HG03039 (cell line): ENCODE results near the gene PLEKHG3.

ENCODE experiments used
- ATAC-seq: cut with Tn5 transposase; IDR thresholded peaks from one replicate; pipeline ENCODE4 v1.9.1; 2021; ENCODE audit warnings: mild to moderate bottlenecking, moderate library complexity; ENCODE audit not compliant: unreplicated experiment

The PLEKHG3 gene

GRCh38 chr14:64725261-64725815, 21.1 kb downstream of the PLEKHG3 start:
- ATAC-seq: no peak

DNA sequence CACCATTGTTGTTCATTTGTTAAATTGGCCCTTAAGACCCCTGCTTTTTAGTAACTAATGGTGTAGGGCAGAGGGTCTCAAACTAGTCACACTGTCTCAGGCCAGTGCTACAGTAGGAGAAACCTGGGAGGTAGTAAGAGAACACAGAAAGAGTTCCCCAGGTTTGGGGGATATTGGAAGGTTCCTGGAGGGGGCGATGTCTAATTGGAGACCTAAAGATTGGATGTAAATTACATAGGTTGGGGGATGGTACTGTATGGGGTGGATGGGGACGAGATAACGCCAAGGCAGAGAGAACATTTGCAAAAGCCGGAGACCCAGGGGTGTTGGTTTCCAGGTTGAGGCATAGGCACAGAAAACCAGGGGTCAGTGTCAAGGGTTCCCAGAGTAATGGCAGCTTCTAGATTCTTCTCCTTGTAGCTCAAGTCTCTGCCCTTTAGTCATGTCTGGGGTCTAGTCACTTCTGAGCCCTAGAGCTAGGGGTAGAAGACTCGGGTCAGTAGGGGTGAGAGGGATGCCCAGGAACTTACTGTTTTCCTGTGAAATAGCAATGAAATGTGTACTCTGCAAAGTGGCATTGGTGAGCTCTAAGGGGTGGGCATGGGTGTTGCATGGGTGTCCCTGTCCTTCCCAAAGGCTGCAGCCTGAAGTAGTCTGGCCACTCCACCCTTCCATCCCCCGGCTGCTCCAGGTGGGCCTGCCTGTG, 21.8 kb downstream of the PLEKHG3 start:
- ATAC-seq: no peak

DNA sequence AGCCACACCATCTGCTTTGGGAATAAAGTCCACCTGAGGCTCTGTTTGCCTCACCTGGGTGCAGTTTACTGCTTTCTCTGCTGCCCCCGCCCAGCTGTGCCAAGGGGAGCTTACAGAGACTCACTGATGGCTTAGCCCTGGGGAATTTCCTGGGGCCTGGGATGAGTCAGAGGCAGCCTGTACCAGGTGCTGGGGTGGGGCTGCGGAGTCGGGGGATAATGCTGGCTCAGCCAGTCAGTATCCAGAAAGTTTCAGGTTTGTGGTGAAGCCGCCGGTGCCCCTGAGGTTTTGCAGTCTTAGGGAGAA, 22.3 kb downstream of the PLEKHG3 start:
- peak; percentile 51 for ATAC-seq

GRCh38 chr14:64727551-64728071, 23.4 kb downstream of the PLEKHG3 start:
- no peak for ATAC-seq

DNA sequence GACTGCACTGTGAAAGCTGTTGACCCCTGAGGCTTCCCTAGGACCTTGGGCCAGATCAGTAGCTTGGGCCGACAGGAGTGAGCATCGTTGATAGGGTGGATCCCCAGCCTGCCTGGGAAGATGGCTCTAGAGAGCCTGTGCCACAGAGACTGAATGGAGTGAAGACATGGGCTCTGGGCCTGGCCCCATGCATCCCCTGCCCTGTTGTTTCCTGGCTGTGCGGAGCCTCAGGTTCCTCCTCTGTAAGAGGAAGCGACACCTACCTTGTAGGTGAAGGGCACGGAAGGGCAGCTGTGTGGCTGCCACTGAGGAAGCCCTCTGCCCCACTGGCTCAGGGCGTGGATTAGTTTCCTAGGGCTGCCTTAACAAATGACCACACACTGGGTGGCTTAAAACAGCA, 23.9 kb downstream of the PLEKHG3 start:
- ATAC-seq: no peak

DNA sequence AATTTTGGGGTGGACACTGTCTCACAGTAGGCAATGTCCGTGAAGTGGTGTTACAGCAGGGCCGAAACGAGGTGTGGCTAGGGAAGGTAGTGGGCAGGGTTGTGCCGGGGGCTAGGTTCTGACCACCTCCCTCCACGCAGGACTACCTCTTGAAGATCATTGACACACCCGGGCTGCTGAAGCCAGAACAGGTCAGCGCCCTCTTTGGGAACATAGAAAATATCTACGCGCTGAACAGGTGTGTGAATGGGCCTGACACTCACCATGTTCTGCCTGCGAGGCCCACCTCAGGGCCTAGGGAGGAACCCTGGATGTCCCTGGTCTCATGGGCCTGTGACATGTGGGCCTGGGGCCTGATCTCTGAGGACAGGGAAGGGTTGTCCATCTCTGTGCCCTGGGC, 24.6 kb downstream of the PLEKHG3 start:
- no peak for ATAC-seq

- no peak for ATAC-seq
Observed at GRCh38 chr14:64729386-64730060, 25.3 kb downstream of the PLEKHG3 start.

- ATAC-seq: no peak
Observed at GRCh38 chr14:64730061-64730440, 25.8 kb downstream of the PLEKHG3 start.

DNA sequence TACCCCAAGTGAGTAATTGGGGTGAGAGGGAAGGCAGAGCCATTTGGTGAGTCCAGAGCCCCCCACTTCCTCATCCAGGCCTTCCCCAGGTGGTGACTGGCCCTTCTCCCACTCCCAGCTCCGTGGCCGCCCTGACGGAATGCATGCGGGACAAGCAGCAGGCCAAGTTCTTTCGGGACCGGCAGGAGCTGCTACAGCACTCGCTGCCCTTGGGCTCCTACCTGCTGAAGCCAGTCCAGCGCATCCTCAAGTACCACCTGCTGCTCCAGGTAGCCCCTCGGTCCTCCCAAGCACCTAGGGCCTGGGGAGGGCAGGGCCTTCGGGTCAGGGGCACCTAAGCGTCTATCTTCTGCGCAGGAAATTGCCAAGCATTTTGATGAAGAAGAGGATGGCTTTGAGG, 26.5 kb downstream of the PLEKHG3 start:
- ATAC-seq: no peak

DNA sequence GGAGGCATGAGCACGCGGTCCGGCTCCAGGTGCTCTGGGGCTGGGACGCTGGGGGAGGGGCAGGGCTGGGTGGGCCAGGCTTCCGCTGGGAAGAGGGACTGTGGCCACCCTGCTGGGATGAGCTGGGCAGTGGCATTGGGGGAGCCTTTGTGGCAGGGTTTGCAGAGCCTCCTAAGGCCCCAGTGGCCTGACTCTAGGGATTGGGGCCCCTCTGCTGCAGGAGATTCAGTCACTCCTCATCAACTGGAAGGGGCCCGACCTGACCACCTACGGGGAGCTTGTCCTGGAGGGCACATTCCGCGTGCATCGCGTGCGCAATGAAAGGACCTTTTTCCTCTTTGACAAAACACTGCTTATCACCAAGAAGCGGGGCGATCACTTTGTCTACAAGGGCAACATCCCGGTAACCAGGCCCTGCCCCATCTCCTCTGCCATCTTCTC, 26.9 kb downstream of the PLEKHG3 start:
- ATAC-seq: no peak

DNA sequence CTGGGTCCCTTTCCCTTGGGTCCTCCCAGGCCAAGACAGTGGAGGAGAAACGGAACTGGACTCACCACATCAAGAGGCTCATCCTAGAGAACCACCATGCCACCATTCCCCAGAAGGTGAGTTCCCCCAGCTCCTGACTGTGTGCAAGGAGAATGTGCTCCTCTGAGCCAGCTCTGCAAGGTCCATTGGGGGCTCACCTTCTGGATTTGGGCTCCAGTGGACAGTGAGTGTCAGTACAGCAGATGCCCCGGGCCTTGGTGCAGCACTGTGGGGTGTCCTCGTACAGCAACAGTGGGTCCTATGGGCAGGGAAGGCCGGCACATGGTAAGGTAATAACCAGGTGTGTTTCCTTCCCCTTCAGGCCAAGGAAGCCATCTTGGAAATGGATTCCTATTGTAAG, 27.8 kb downstream of the PLEKHG3 start:
- no peak for ATAC-seq

GRCh38 chr14:64732536-64733120, 28.4 kb downstream of the PLEKHG3 start:
- no peak for ATAC-seq

- no peak for ATAC-seq
Observed at GRCh38 chr14:64733321-64733720, 29.1 kb downstream of the PLEKHG3 start.

DNA sequence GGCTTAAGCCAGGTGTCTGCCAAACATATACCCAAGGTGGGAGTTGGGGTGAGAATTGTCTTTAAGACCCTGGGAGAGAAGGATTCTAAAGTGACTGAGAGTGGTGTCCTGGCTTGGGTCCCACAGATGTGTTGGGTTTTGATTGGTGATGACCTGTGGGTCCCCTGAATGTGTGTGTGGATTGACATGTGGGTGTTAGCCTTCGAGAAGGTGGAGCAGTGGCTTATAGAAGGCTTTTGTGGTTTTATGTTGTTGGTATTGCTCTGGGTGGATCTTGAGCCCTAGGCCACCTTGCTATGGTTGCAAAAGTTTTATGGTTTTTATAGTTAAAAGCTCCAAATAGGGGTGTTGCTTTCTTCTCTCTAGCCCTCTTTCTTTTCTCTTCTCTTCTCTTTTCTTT, 29.7 kb downstream of the PLEKHG3 start:
- no peak for ATAC-seq

- no peak for ATAC-seq
Observed at GRCh38 chr14:64734990-64735389, 30.8 kb downstream of the PLEKHG3 start.

GRCh38 chr14:64736271-64737169, 32.3 kb downstream of the PLEKHG3 start:
- no peak for ATAC-seq

DNA sequence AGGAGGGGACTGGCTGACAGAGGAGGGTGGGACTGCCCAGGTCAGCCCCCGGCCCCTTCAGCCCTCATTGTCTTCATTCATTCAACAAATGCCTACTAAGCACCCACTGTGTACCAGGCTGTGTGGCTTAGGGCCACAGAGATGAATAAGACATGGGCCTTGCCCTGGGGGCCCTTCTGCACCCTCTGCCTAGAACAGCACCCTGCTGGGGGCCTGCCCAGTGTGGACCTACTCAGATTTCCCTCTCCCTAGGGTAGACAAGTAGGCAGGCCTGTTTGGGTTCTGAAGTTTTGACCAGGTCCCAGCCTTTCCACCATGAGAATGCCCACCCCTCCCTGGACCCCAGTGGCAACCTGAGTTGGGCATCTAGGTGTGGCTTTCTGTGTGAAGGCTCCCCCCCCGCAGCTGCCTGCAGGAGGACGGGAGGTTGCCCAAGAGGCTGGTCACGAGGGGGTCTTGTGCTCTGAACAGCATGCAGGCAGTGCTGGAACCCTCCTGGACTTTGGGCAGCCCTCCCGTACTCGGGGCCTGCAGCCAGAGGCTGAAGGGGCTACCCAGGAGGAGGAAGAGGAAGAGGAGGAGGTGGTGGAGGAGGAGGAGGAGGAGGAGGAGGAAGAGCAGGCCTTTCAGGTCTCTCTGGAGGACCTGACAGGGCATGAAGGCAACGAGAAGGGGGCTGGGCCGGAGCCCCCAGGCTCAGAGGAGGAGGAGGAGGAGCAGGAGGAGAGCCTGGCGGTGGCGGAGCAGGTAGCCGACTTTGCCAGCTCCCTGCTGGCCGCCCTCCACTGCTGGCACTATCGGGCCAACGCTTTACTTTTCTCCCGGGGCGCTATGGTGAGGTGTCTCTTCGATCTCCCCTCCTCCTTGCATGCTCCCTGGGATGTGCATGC, 33.4 kb downstream of the PLEKHG3 start:
- no peak for ATAC-seq

- no peak for ATAC-seq
Observed at GRCh38 chr14:64738281-64738804, 34.1 kb downstream of the PLEKHG3 start.

GRCh38 chr14:64741200-64741599, 37.0 kb downstream of the PLEKHG3 start:
- ATAC-seq: no peak

- ATAC-seq: no peak
Observed at GRCh38 chr14:64741961-64742360, 37.7 kb downstream of the PLEKHG3 start.
